A549 (cell line): Measurements from ENCODE around the gene ELN. TPM values are rescaled to one million over a fixed set of nuclear protein-coding genes. Genes with fewer than 3 reads are reported as not detected.

Experiments used
- ATAC-seq, 2 experiments: fragments of 200-7000 bp in 1 of 2; fragments of >200 bp in 1 of 2; cut with Nextera tagmentation in 1 of 2; cut with Tn5 transposase in 1 of 2; 3 replicates each; pipeline versions ENCODE4 v1.8.0 to v1.9.1; 2018 to 2020; ENCODE audit warnings: mild to moderate bottlenecking in 1 of 2, moderate library complexity in 1 of 2
- CTCF ChIA-PET: fragments of 300-600 bp; sonication (Branson Sonifier 250); formaldehyde crosslinking; extraction: SDS; loops from one replicate; lab custom pipeline; 2021; ENCODE audit warnings: antibody characterized with exemption, inconsistent platforms; lab: Yijun Ruan, JAX
- POLR2A ChIA-PET: fragments of 350-600 bp; formaldehyde crosslinking; extraction: SDS; loops from one replicate; lab custom pipeline; 2021; ENCODE audit warnings: antibody characterized with exemption, inconsistent platforms; lab: Yijun Ruan, JAX
- DNase-seq, 2 experiments: peaks; one replicate each; pipeline versions ENCODE4 v3.0.0 to v3.0.0-alpha.2; 2011 to 2016; ENCODE audit warnings: low read depth in 1 of 2, low spot score in 1 of 2
- FAIRE-seq: peaks from 2 replicates; lab custom pipeline; 2011; peaks lifted over from hg19 to GRCh38; lab: Jason Lieb, UNC
- H3K27ac ChIP-seq, 2 experiments: fragments of >200 bp; sonication (Bioruptor Twin); formaldehyde crosslinking; 3 replicates each; pipeline ENCODE4 v1.5.1; 2016 to 2017
- H3K4me1 ChIP-seq: fragments of >200 bp; sonication (Bioruptor Twin); formaldehyde crosslinking; 3 replicates; pipeline ENCODE4 v1.6.1; 2016
- H3K4me2 ChIP-seq: fragments of >200 bp; sonication (Bioruptor Twin); formaldehyde crosslinking; 3 replicates; pipeline ENCODE4 v1.6.1; 2016
- H3K4me3 ChIP-seq: fragments of >200 bp; sonication (Bioruptor Twin); formaldehyde crosslinking; 3 replicates; pipeline ENCODE4 v1.5.1; 2016
- H3K9me3 ChIP-seq: fragments of >200 bp; sonication (Bioruptor Twin); formaldehyde crosslinking; 3 replicates; pipeline ENCODE4 v1.6.1; 2016
- BHLHE40 ChIP-seq: IDR thresholded peaks from 2 replicates; pipeline ENCODE4 v1.6.1; 2012; ENCODE audit warnings: low read depth, low read length, inconsistent platforms
- CBX8 ChIP-seq: fragments of 200-600 bp; sonication (generic); IDR thresholded peaks from 2 replicates; pipeline ENCODE4 v1.6.1; 2016
- CEBPB ChIP-seq, 2 experiments: fragments of >200 bp in 1 of 2; sonication (Bioruptor Twin) in 1 of 2; formaldehyde crosslinking in 1 of 2; IDR thresholded peaks; 2 replicates each; pipeline ENCODE4 v1.6.1; 2012 to 2016
- CHD2 ChIP-seq: fragments of 150-350 bp; IDR thresholded peaks from 2 replicates; pipeline ENCODE4 v1.6.1; 2014; ENCODE audit warnings: low read length; ENCODE audit not compliant: partially characterized antibody
- CTCF ChIP-seq: fragments of >200 bp; sonication (Bioruptor Twin); formaldehyde crosslinking; IDR thresholded peaks from 3 replicates; pipeline ENCODE4 v1.5.1; 2016
- EHMT2 ChIP-seq: fragments of 200-600 bp; sonication (generic); IDR thresholded peaks from 2 replicates; pipeline ENCODE4 v1.6.1; 2016; ENCODE audit warnings: antibody characterized with exemption, low read depth, mild to moderate bottlenecking, moderate library complexity
- ESRRA ChIP-seq: fragments of 150-350 bp; IDR thresholded peaks from 2 replicates; pipeline ENCODE4 v1.6.1; 2014; ENCODE audit warnings: mild to moderate bottlenecking, low read length, borderline replicate concordance
- FOSB ChIP-seq: fragments of 250-450 bp; sonication (Bioruptor Pico); IDR thresholded peaks from 2 replicates; pipeline ENCODE4 v1.5.0; 2020; ENCODE audit warnings: mild to moderate bottlenecking, moderate library complexity
- HES2 ChIP-seq: fragments of >200 bp; sonication (Bioruptor Twin); formaldehyde crosslinking; IDR thresholded peaks from 2 replicates; pipeline ENCODE4 v1.6.1; 2016
- HOXB5 ChIP-seq: fragments of 250-450 bp; sonication (Bioruptor Pico); IDR thresholded peaks from 2 replicates; pipeline ENCODE4 v1.5.0; 2020; ENCODE audit warnings: mild to moderate bottlenecking, moderate library complexity
- JUNB ChIP-seq: fragments of >200 bp; sonication (Bioruptor Twin); formaldehyde crosslinking; IDR thresholded peaks from 2 replicates; pipeline ENCODE4 v1.6.1; 2016
- KDM1A ChIP-seq: fragments of 200-600 bp; sonication (generic); IDR thresholded peaks from 2 replicates; pipeline ENCODE4 v1.6.1; 2016; ENCODE audit warnings: low read depth, mild to moderate bottlenecking
- KDM5A ChIP-seq: fragments of 200-600 bp; sonication (generic); IDR thresholded peaks from 2 replicates; pipeline ENCODE4 v1.6.1; 2016; ENCODE audit warnings: antibody characterized with exemption, mild to moderate bottlenecking
- MAFK ChIP-seq: fragments of 450-650 bp; IDR thresholded peaks from 2 replicates; pipeline ENCODE4 v1.6.1; 2014; ENCODE audit not compliant: partially characterized antibody
- MAZ ChIP-seq: fragments of 150-350 bp; IDR thresholded peaks from 2 replicates; pipeline ENCODE4 v1.6.1; 2014; ENCODE audit warnings: antibody characterized with exemption, low read depth, low read length, borderline replicate concordance
- MYC ChIP-seq: IDR thresholded peaks from 2 replicates; pipeline ENCODE4 v1.6.1; 2012; ENCODE audit warnings: mild to moderate bottlenecking, inconsistent platforms, low read length, improper control_type of control experiment, borderline replicate concordance
- NFE2L2 ChIP-seq: fragments of 150-350 bp; conservative IDR thresholded peaks from 2 replicates; pipeline ENCODE4 v1.6.1; 2014; ENCODE audit warnings: low read length
- NPAS2 ChIP-seq: fragments of 250-450 bp; sonication (Bioruptor Pico); IDR thresholded peaks from 2 replicates; pipeline ENCODE4 v1.8.0; 2022; ENCODE audit warnings: mild to moderate bottlenecking, moderate library complexity, borderline replicate concordance
- NR3C1 ChIP-seq: fragments of >200 bp; sonication (Bioruptor Twin); formaldehyde crosslinking; IDR thresholded peaks from 3 replicates; pipeline ENCODE4 v1.6.1; 2017
- PHF8 ChIP-seq: fragments of 200-600 bp; sonication (generic); IDR thresholded peaks from 2 replicates; pipeline ENCODE4 v1.6.1; 2016; ENCODE audit warnings: low read depth, mild to moderate bottlenecking, antibody characterized with exemption, moderate library complexity, borderline replicate concordance
- RAD21 ChIP-seq, 2 experiments: fragments of >200 bp in 1 of 2; sonication (Bioruptor Twin) in 1 of 2; formaldehyde crosslinking in 1 of 2; IDR thresholded peaks in 1 of 2; conservative IDR thresholded peaks in 1 of 2; 2 replicates in 1 of 2; 3 replicates in 1 of 2; pipeline ENCODE4 v1.6.1; 2012 to 2018; ENCODE audit warnings: inconsistent platforms in 1 of 2
- RCOR1 ChIP-seq: fragments of 150-350 bp; IDR thresholded peaks from 2 replicates; pipeline ENCODE4 v1.6.1; 2014; ENCODE audit warnings: antibody characterized with exemption, low read length, low read depth
- REST ChIP-seq: fragments of 200-600 bp; sonication (generic); IDR thresholded peaks from 2 replicates; pipeline ENCODE4 v1.6.1; 2016; ENCODE audit warnings: antibody characterized with exemption, mild to moderate bottlenecking, moderate library complexity
- SREBF2 ChIP-seq: fragments of 450-650 bp; IDR thresholded peaks from 2 replicates; pipeline ENCODE4 v1.6.1; 2014; ENCODE audit warnings: mild to moderate bottlenecking, moderate library complexity
- TFCP2L1 ChIP-seq: fragments of 250-450 bp; sonication (Bioruptor Pico); IDR thresholded peaks from 2 replicates; pipeline ENCODE4 v1.5.0; 2021; ENCODE audit warnings: mild to moderate bottlenecking
- TP53 ChIP-seq: fragments of 250-450 bp; sonication (Bioruptor Pico); IDR thresholded peaks from 2 replicates; pipeline ENCODE4 v1.5.0; 2021; ENCODE audit warnings: mild to moderate bottlenecking, moderate library complexity
- WGBS: methylation state at CpG from one replicate; pipeline ENCODE4 v1.1.6; 2017; ENCODE audit errors: missing lambda C conversion rate; 5-methylcytosine and 5-hydroxymethylcytosine counted together
- polyA plus RNA-seq, 4 experiments: library from polyadenylated mRNA; depleted of rRNA in 3 of 4; stranded (reverse); fragments of >200 nt; fragmentation: RNase III in 1 of 4; extraction: RNeasy Plus Mini Kit Qiagen cat#74134 plus additional on column Dnase treatment in 1 of 4; gene quantifications; 2 replicates in 3 of 4; 3 replicates in 1 of 4; pipeline ENCODE4 v1.2.3, GENCODE V29; 2011 to 2017

The ELN gene
- polyA plus RNA-seq, 2 of the 4 experiments (the other 2 are of a cell fraction), result 0.09 to 0.16 TPM

GRCh38 chr7:74039337-74039736 lies 11.4 kb downstream of the ELN start:
- WGBS, result 74% methylated on average over 9 of the region's 11 CpGs
- no peak for ATAC-seq
- TF ChIP-seq TFCP2L1 (CRISPR knock-in tag) (no peak), NPAS2 (no peak), KDM5A (no peak), SREBF2 (no peak), CTCF (no peak), KDM1A (no peak)
- Histone ChIP-seq H3K4me2 (no peak overlapping the region), H3K4me1 (no peaks in the 10 kb centered on the region), H3K9me3 (no peaks in the 10 kb centered on the region), H3K27ac (no peak overlapping the region), H3K4me3 (no peak overlapping the region)
- DNase-seq, result no peak
- CTCF ChIA-PET, result interaction anchor here (0.6 to 8.2 kb wide), 4 partner anchors 12 to 173 kb away, joined by 3 to 93 read pairs (median 4); partner anchors contain the start of gene ELN
- no peak for FAIRE-seq
- POLR2A ChIA-PET, result no interaction called here

GRCh38 chr7:74040101-74040790 lies 12.3 kb downstream of the ELN start:
- CTCF ChIA-PET, result interaction anchor here (0.8 to 8.2 kb wide), 3 partner anchors 13 to 174 kb away, joined by 3 to 93 read pairs (median 3); partner anchors contain the start of gene ELN
- no peaks in the 10 kb centered on the region for H3K4me1 ChIP-seq
- TF ChIP-seq MYC (no peak), NR3C1 (no peak), TP53 (CRISPR knock-in tag) (no peak), HES2 (no peak), CBX8 (no peak), BHLHE40 (no peak), RCOR1 (no peak), PHF8 (no peak), JUNB (no peak), CHD2 (no peak), ESRRA (no peak), NPAS2 (no peak), FOSB (CRISPR knock-in tag) (no peak), NFE2L2 (no peak), EHMT2 (no peak)
- TF ChIP-seq, all 56 proteins: peak for 0
- no peak overlapping the region for H3K4me3 ChIP-seq
- POLR2A ChIA-PET, result no interaction called here
- FAIRE-seq (no peak), DNase-seq (no peak), ATAC-seq (no peak)
- no peak overlapping the region for H3K4me2 ChIP-seq
- H3K9me3 ChIP-seq, result no peaks in the 10 kb centered on the region
- 80% methylated on average over 13 of the region's 13 CpGs for WGBS
- no peak overlapping the region for H3K27ac ChIP-seq

- no peak for DNase-seq
- WGBS, result 74% methylated on average over 12 of the region's 12 CpGs
- ChIA-PET POLR2A (no interaction called here), CTCF (interaction anchor here (8.2 kb wide), 1 partner anchor 13 kb away, joined by 93 read pairs; the partner anchor contains the start of gene ELN)
- Histone ChIP-seq H3K4me1 (no peaks in the 10 kb centered on the region), H3K27ac (no peak overlapping the region), H3K4me2 (no peak overlapping the region), H3K9me3 (no peaks in the 10 kb centered on the region), H3K4me3 (no peak overlapping the region)
- FAIRE-seq, result no peak
- no peak for ATAC-seq
- no peak for TF ChIP-seq REST
- no peak for TF ChIP-seq CEBPB (IDR thresholded peaks at IDR 0.05)
- no peak for TF ChIP-seq RAD21 (conservative IDR thresholded peaks at IDR 0.05 in 1 of 2, IDR thresholded peaks at IDR 0.05 in 1 of 2)
- TF ChIP-seq MAFK, result no peak
- no peak for TF ChIP-seq HOXB5 (CRISPR knock-in tag)
- no peak for TF ChIP-seq MAZ
- TF ChIP-seq CTCF, result no peak
- no peak for TF ChIP-seq MYC
These were observed 13.0 kb downstream of the ELN start for GRCh38 chr7:74040791-74041520.
